ENCODE data around the gene SYCE3.

The SYCE3 gene

DNA sequence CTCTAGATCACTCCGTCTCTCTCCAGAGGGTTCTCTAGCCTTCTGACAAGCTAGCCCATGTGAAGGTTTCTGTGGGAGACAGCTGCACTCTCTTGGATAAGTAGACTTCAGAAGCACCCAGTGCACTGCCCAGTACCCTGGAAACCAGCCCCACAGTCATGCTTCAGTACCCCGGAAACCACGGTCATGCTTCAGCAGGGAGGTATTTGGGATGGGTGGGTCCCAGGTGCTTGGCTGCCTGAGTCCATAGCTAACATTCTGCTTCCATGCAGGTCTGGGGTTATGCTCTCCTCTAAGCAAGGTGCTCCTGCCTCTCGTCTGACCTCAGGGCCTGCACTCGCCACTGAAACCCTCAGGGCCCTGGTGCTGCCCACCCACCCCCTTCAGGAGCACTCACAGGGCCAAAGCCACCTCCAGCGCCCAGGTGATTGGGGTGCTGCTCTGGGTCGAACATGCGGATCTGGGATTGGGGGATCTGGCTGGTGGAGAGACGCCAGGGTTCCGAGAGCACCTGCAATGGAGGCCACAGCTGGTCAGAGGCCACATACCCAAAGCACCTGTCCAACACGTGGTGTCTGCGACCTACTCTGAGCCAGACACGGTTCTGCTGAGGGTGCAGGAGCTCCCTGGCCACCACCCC, 7.3 kb upstream of the SYCE3 start:
- Histone ChIP-seq H3K27ac (ENCODE audit: low read length, poor library complexity, severe bottlenecking) (no peak overlapping the region), H4K91ac (ENCODE audit: low read length) (no peak overlapping the region), H3K79me1 (replicated peaks; ENCODE audit: low read length, poor library complexity, severe bottlenecking) (no peaks in the 10 kb centered on the region), H3K9ac (ENCODE audit: low read length) (no peak overlapping the region), H2AK5ac (ENCODE audit: low read length, severe bottlenecking) (no peak overlapping the region), H3K27me3 (ENCODE audit: control insufficient read depth in 1 of 2, insufficient read depth in 1 of 2, low read length in 2 of 2) (no peaks in the 10 kb centered on the region), H3K4me1 (ENCODE audit: control insufficient read depth, insufficient read depth, low read depth, low read length) (peaks cover 9% of the 10 kb centered on the region), H2BK120ac (ENCODE audit: low read depth, low read length) (no peak overlapping the region), H3K14ac (ENCODE audit: low read length in 2 of 2) (no peak overlapping the region), H3K4me3 (ENCODE audit: insufficient read depth in 1 of 2, low read depth in 1 of 2, low read length in 2 of 2) (no peak overlapping the region), H3K23ac (ENCODE audit: low read length in 2 of 2) (no peak overlapping the region), H2BK15ac (ENCODE audit: low read depth, poor library complexity, severe bottlenecking) (no peak overlapping the region), H2BK5ac (ENCODE audit: low read depth, low read length, poor library complexity, severe bottlenecking) (no peak overlapping the region), H3K4me2 (ENCODE audit: low read length, poor library complexity, severe bottlenecking) (no peak overlapping the region), H3K4ac (ENCODE audit: low read depth in 1 of 2, low read length in 2 of 2) (no peak overlapping the region), H3K36me3 (ENCODE audit: control insufficient read depth in 1 of 2, insufficient read depth in 2 of 2, low read depth in 1 of 2, low read length in 2 of 2) (peaks cover 0 to 71% of the 10 kb centered on the region in 2 experiments), H4K8ac (ENCODE audit: low read length) (no peak overlapping the region), H3K18ac (ENCODE audit: low read depth in 1 of 2, low read length in 2 of 2) (no peak overlapping the region), H2BK12ac (ENCODE audit: low read length in 2 of 2) (no peak overlapping the region), H2AFZ (ENCODE audit: low read depth, low read length) (no peak overlapping the region), H3K9me3 (ENCODE audit: control insufficient read depth, low read length) (no peaks in the 10 kb centered on the region)
- DNase-seq: no peak
- WGBS: 97% methylated on average over 12 of the region's 13 CpGs

GRCh38 chr22:50569041-50569459, 6.3 kb upstream of the SYCE3 start:
- no peak overlapping the region for H4K91ac ChIP-seq (ENCODE audit: low read length)
- H3K9ac ChIP-seq (ENCODE audit: low read length): no peak overlapping the region
- H2BK15ac ChIP-seq (ENCODE audit: low read depth, poor library complexity, severe bottlenecking): no peak overlapping the region
- H3K36me3 ChIP-seq (ENCODE audit: control insufficient read depth in 1 of 2, insufficient read depth in 2 of 2, low read depth in 1 of 2, low read length in 2 of 2): peaks cover 0 to 64% of the 10 kb centered on the region in 2 experiments
- H3K9me3 ChIP-seq (ENCODE audit: control insufficient read depth, low read length): no peaks in the 10 kb centered on the region
- H2AFZ ChIP-seq (ENCODE audit: low read depth, low read length): no peak overlapping the region
- no peak for DNase-seq
- no peaks in the 10 kb centered on the region for H3K27me3 ChIP-seq (ENCODE audit: control insufficient read depth in 1 of 2, insufficient read depth in 1 of 2, low read length in 2 of 2)
- H3K23ac ChIP-seq (ENCODE audit: low read length in 2 of 2): no peak overlapping the region
- H2AK5ac ChIP-seq (ENCODE audit: low read length, severe bottlenecking): no peak overlapping the region
- H2BK120ac ChIP-seq (ENCODE audit: low read depth, low read length): no peak overlapping the region
- no peak overlapping the region for H3K14ac ChIP-seq (ENCODE audit: low read length in 2 of 2)
- H3K79me1 ChIP-seq (replicated peaks; ENCODE audit: low read length, poor library complexity, severe bottlenecking): no peaks in the 10 kb centered on the region
- 86% methylated on average over 7 of the region's 8 CpGs for WGBS
- H3K27ac ChIP-seq (ENCODE audit: low read length, poor library complexity, severe bottlenecking): no peak overlapping the region
- no peak overlapping the region for H4K8ac ChIP-seq (ENCODE audit: low read length)
- no peak overlapping the region for H2BK5ac ChIP-seq (ENCODE audit: low read depth, low read length, poor library complexity, severe bottlenecking)
- peaks cover 9% of the 10 kb centered on the region for H3K4me1 ChIP-seq (ENCODE audit: control insufficient read depth, insufficient read depth, low read depth, low read length)
- H3K4ac ChIP-seq (ENCODE audit: low read depth in 1 of 2, low read length in 2 of 2): no peak overlapping the region
- no peak overlapping the region for H2BK12ac ChIP-seq (ENCODE audit: low read length in 2 of 2)
- H3K4me3 ChIP-seq (ENCODE audit: insufficient read depth in 1 of 2, low read depth in 1 of 2, low read length in 2 of 2): no peak overlapping the region
- no peak overlapping the region for H3K4me2 ChIP-seq (ENCODE audit: low read length, poor library complexity, severe bottlenecking)
- H3K18ac ChIP-seq (ENCODE audit: low read depth in 1 of 2, low read length in 2 of 2): no peak overlapping the region

- H2BK5ac ChIP-seq (ENCODE audit: low read depth, low read length, poor library complexity, severe bottlenecking): no peak overlapping the region
- no peak overlapping the region for H2BK120ac ChIP-seq (ENCODE audit: low read depth, low read length)
- H3K27me3 ChIP-seq (ENCODE audit: control insufficient read depth in 1 of 2, insufficient read depth in 1 of 2, low read length in 2 of 2): no peaks in the 10 kb centered on the region
- no peak overlapping the region for H3K4me3 ChIP-seq (ENCODE audit: insufficient read depth in 1 of 2, low read depth in 1 of 2, low read length in 2 of 2)
- H3K27ac ChIP-seq (ENCODE audit: low read length, poor library complexity, severe bottlenecking): no peak overlapping the region
- H2BK12ac ChIP-seq (ENCODE audit: low read length in 2 of 2): no peak overlapping the region
- H3K23ac ChIP-seq (ENCODE audit: low read length in 2 of 2): no peak overlapping the region
- no peak overlapping the region for H3K18ac ChIP-seq (ENCODE audit: low read depth in 1 of 2, low read length in 2 of 2)
- no peak overlapping the region for H2BK15ac ChIP-seq (ENCODE audit: low read depth, poor library complexity, severe bottlenecking)
- peaks cover 0 to 60% of the 10 kb centered on the region in 2 experiments for H3K36me3 ChIP-seq (ENCODE audit: control insufficient read depth in 1 of 2, insufficient read depth in 2 of 2, low read depth in 1 of 2, low read length in 2 of 2)
- H3K79me1 ChIP-seq (replicated peaks; ENCODE audit: low read length, poor library complexity, severe bottlenecking): peaks cover 1% of the 10 kb centered on the region
- no peak overlapping the region for H4K8ac ChIP-seq (ENCODE audit: low read length)
- H4K91ac ChIP-seq (ENCODE audit: low read length): no peak overlapping the region
- 92% methylated on average over 4 of the region's 7 CpGs for WGBS
- no peak for DNase-seq
- H3K9ac ChIP-seq (ENCODE audit: low read length): no peak overlapping the region
- no peak overlapping the region for H3K4me2 ChIP-seq (ENCODE audit: low read length, poor library complexity, severe bottlenecking)
- no peak overlapping the region for H2AK5ac ChIP-seq (ENCODE audit: low read length, severe bottlenecking)
- no peak overlapping the region for H2AFZ ChIP-seq (ENCODE audit: low read depth, low read length)
- H3K4me1 ChIP-seq (ENCODE audit: control insufficient read depth, insufficient read depth, low read depth, low read length): peaks cover 11% of the 10 kb centered on the region
- H3K4ac ChIP-seq (ENCODE audit: low read depth in 1 of 2, low read length in 2 of 2): no peak overlapping the region
- no peak overlapping the region for H3K14ac ChIP-seq (ENCODE audit: low read length in 2 of 2)
- no peaks in the 10 kb centered on the region for H3K9me3 ChIP-seq (ENCODE audit: control insufficient read depth, low read length)
These were observed 5.9 kb upstream of the SYCE3 start for GRCh38 chr22:50568626-50569025.

DNA sequence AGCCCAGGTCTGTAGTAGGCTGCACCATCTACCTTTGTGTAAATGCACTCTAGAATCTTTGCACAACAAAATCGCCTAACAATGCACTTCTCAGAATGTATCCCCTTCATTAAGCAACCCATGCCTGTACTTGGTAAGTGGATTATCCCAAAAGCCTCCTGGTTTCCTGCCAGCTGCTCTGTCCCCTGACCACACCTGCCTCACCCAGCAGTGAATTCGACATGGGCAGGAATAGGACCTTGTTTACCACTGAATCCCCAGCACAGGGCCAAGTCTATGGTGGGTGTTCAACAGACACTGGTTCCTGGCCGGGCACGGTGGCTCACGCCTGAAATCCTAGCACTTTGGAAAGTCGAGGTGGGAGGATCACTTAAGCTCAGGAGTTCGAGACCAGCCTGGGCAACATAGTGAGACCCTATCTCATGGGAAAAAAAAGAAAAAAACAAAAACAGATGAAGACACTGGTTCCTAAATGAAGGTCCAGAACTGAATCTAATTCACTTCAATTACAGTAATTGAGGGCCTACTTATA, 5.1 kb upstream of the SYCE3 start:
- Histone ChIP-seq H3K4me2 (ENCODE audit: low read length, poor library complexity, severe bottlenecking) (no peak overlapping the region), H4K8ac (ENCODE audit: low read length) (no peak overlapping the region), H3K23ac (ENCODE audit: low read length in 2 of 2) (no peak overlapping the region), H2BK5ac (ENCODE audit: low read depth, low read length, poor library complexity, severe bottlenecking) (no peak overlapping the region), H3K9me3 (ENCODE audit: control insufficient read depth, low read length) (no peaks in the 10 kb centered on the region), H2BK120ac (ENCODE audit: low read depth, low read length) (no peak overlapping the region), H3K27me3 (ENCODE audit: control insufficient read depth in 1 of 2, insufficient read depth in 1 of 2, low read length in 2 of 2) (no peaks in the 10 kb centered on the region), H3K4me1 (ENCODE audit: control insufficient read depth, insufficient read depth, low read depth, low read length) (peaks cover 17% of the 10 kb centered on the region), H3K36me3 (ENCODE audit: control insufficient read depth in 1 of 2, insufficient read depth in 2 of 2, low read depth in 1 of 2, low read length in 2 of 2) (peaks cover 0 to 51% of the 10 kb centered on the region in 2 experiments), H2BK15ac (ENCODE audit: low read depth, poor library complexity, severe bottlenecking) (no peak overlapping the region), H4K91ac (ENCODE audit: low read length) (no peak overlapping the region), H2BK12ac (ENCODE audit: low read length in 2 of 2) (no peak overlapping the region), H3K18ac (ENCODE audit: low read depth in 1 of 2, low read length in 2 of 2) (no peak overlapping the region), H3K27ac (ENCODE audit: low read length, poor library complexity, severe bottlenecking) (no peak overlapping the region), H2AK5ac (ENCODE audit: low read length, severe bottlenecking) (no peak overlapping the region), H3K4ac (ENCODE audit: low read depth in 1 of 2, low read length in 2 of 2) (no peak overlapping the region), H3K4me3 (ENCODE audit: insufficient read depth in 1 of 2, low read depth in 1 of 2, low read length in 2 of 2) (no peak overlapping the region), H3K79me1 (replicated peaks; ENCODE audit: low read length, poor library complexity, severe bottlenecking) (peaks cover 1% of the 10 kb centered on the region), H3K9ac (ENCODE audit: low read length) (no peak overlapping the region), H2AFZ (ENCODE audit: low read depth, low read length) (no peak overlapping the region), H3K14ac (ENCODE audit: low read length in 2 of 2) (no peak overlapping the region)
- 90% methylated on average over 7 of the region's 7 CpGs for WGBS
- DNase-seq: no peak
